Motor neuron (in vitro differentiated cells): ENCODE measurements around the gene LGALS9B. TPM values are rescaled to one million over a fixed set of nuclear protein-coding genes. Genes with fewer than 3 reads are reported as not detected.
"Not testable (repeated sequence)": the region's sequence is repeated elsewhere in the genome, so short reads cannot be mapped to it uniquely, and the experiment has no call there.

Experiments used
- ATAC-seq, 8 experiments: fragments of 200-7000 bp; cut with Tn5 transposase; replicated peaks in 6 of 8; 2 replicates each; pipeline ENCODE4 v1.8.0; 2021; ENCODE audit warnings: mild to moderate bottlenecking in 8 of 8, moderate library complexity in 8 of 8
- H3K27ac ChIP-seq, 2 donors: fragments of 250-450 bp; sonication (Bioruptor Pico); 2 replicates each; pipeline ENCODE4 v1.9.0; 2021; ENCODE audit warnings: antibody characterized with exemption in 2 of 2, mild to moderate bottlenecking in 2 of 2, moderate library complexity in 1 of 2
- H3K4me1 ChIP-seq, 2 donors: fragments of 250-450 bp; sonication (Bioruptor Pico); replicated peaks in 1 of 2; 2 replicates each; pipeline ENCODE4 v1.6.1; 2021; ENCODE audit warnings: antibody characterized with exemption in 2 of 2, mild to moderate bottlenecking in 2 of 2, moderate library complexity in 1 of 2
- H3K4me3 ChIP-seq, 5 donors: fragments of 250-450 bp; sonication (Bioruptor Pico); 2 replicates each; pipeline ENCODE4 v1.9.0; 2021; ENCODE audit warnings: antibody characterized with exemption in 5 of 5, mild to moderate bottlenecking in 5 of 5, moderate library complexity in 4 of 5
- WGBS, 10 experiments: fragments of 450-650 bp; shearing (Covaris generic); methylation state at CpG; one replicate each; pipeline ENCODE4 v1.0.0; 2022; 5-methylcytosine and 5-hydroxymethylcytosine counted together
- in situ Hi-C, 9 experiments: fragments of 400-800 bp; cut with MboI; loops; one replicate each; pipeline ENCODE4 v1.15.0; 2021; ENCODE audit warnings: low sequenced_read_pairs in 9 of 9, low pct_unique_long_range_greater_than_20kb in 2 of 9; ENCODE audit not compliant: unreplicated experiment in 9 of 9
- total RNA-seq, 8 experiments: library from RNA; unstranded; fragments of 300-600 nt; gene quantifications; 2 replicates each; pipeline versions ENCODE4 v1.2.3 to v1.2.4, GENCODE V29; 2022

LGALS9B gene
- total RNA-seq, 8 experiments from 2014 or later: 1.3 TPM; not detected in 7

GRCh38 chr17:20492099-20492498 is 24.8 kb upstream of the LGALS9B start:
- H3K4me1 ChIP-seq, ATAC-seq, H3K27ac ChIP-seq, in situ Hi-C loops, H3K4me3 ChIP-seq: not testable (repeated sequence)
- no CpG with 5 or more reads among the region's 6 CpGs for WGBS, 10 experiments

- 40 to 100% methylated on average over 1 of the region's 6 CpGs; no CpG with 5 or more reads in 8 of the 10 experiments for WGBS, 10 experiments
- in situ Hi-C loops, H3K4me1 ChIP-seq, H3K4me3 ChIP-seq, H3K27ac ChIP-seq: not testable (repeated sequence)
- peak in 7 of 8 experiments; percentile 45 to 99 (median 78) for ATAC-seq
These were observed 17.6 kb upstream of the LGALS9B start for GRCh38 chr17:20484930-20485329.

- H3K27ac ChIP-seq, in situ Hi-C loops, H3K4me3 ChIP-seq, H3K4me1 ChIP-seq: not testable (repeated sequence)
- 0 to 100% (median 0%) methylated on average over 1 to 3 of the region's 8 CpGs; no CpG with 5 or more reads in 5 of the 10 experiments for WGBS, 10 experiments
- ATAC-seq: peak in 6 of 8 experiments; percentile 73 to 91 (median 80)
These were observed 12.7 kb upstream of the LGALS9B start for GRCh38 chr17:20479889-20480591.

- H3K27ac ChIP-seq, H3K4me1 ChIP-seq, in situ Hi-C loops, H3K4me3 ChIP-seq: not testable (repeated sequence)
- no CpG with 5 or more reads among the region's 4 CpGs for WGBS, 10 experiments
- peak in 1 of 8 experiments; percentile 67 for ATAC-seq
These were observed 10.2 kb upstream of the LGALS9B start for GRCh38 chr17:20477398-20478071.

GRCh38 chr17:20475137-20475831 is 7.9 kb upstream of the LGALS9B start:
- WGBS, 10 experiments: no CpG with 5 or more reads among the region's 8 CpGs
- in situ Hi-C loops: not testable (repeated sequence)

GRCh38 chr17:20474081-20474480 is 6.7 kb upstream of the LGALS9B start:
- H3K27ac ChIP-seq, H3K4me1 ChIP-seq, in situ Hi-C loops, ATAC-seq, H3K4me3 ChIP-seq: not testable (repeated sequence)

More at GRCh38 chr17:20475137-20475831, 7.9 kb upstream of the LGALS9B start:
- not testable (repeated sequence) for H3K27ac ChIP-seq, H3K4me3 ChIP-seq, H3K4me1 ChIP-seq
- ATAC-seq: peak in 1 of 8 experiments; percentile 17

DNA sequence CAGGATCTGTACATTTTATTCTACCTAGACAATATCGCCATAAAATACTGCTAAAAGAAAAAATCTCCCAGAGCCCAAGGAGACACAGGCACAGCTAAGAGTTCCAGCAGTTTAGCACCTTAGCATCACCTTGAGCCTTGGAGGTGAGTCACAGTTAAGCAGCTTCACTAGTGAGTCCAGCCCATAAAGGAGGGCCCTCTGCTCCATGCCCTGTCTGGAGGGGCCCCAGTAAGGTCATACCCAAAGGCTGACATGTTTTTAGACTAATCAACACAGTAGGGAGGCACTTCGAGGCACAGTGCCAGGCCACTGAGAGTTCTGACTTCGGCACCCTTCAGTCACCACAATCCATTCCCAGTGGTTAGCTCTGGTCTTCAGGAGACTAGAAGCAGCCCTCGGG is 2.6 kb upstream of the LGALS9B start:
- H3K4me1 ChIP-seq, H3K27ac ChIP-seq, H3K4me3 ChIP-seq, in situ Hi-C loops, ATAC-seq: not testable (repeated sequence)
- WGBS, 10 experiments: no CpG with 5 or more reads among the region's 4 CpGs

GRCh38 chr17:20469107-20469506 is 1.8 kb upstream of the LGALS9B start:
- H3K27ac ChIP-seq, H3K4me1 ChIP-seq, H3K4me3 ChIP-seq, in situ Hi-C loops: not testable (repeated sequence)
- ATAC-seq: peak in 3 of 8 experiments; percentile 23 to 67 (median 45)
- no CpG with 5 or more reads among the region's 4 CpGs for WGBS, 10 experiments

- ATAC-seq, H3K27ac ChIP-seq, H3K4me1 ChIP-seq, in situ Hi-C loops, H3K4me3 ChIP-seq: not testable (repeated sequence)
- WGBS, 10 experiments: no CpG with 5 or more reads among the region's 5 CpGs
These were observed 340 bp downstream of the LGALS9B start for GRCh38 chr17:20466999-20467398.

- H3K27ac ChIP-seq, in situ Hi-C loops, H3K4me3 ChIP-seq, H3K4me1 ChIP-seq, ATAC-seq: not testable (repeated sequence)
- WGBS, 10 experiments: no CpG with 5 or more reads among the region's 5 CpGs
These were observed 786 bp downstream of the LGALS9B start for GRCh38 chr17:20466553-20466952.

GRCh38 chr17:20465535-20465934 is 1.8 kb downstream of the LGALS9B start:
- ATAC-seq, H3K4me3 ChIP-seq, H3K27ac ChIP-seq, in situ Hi-C loops, H3K4me1 ChIP-seq: not testable (repeated sequence)
- no CpG with 5 or more reads among the region's 12 CpGs for WGBS, 10 experiments

- H3K4me3 ChIP-seq, H3K4me1 ChIP-seq, ATAC-seq, in situ Hi-C loops, H3K27ac ChIP-seq: not testable (repeated sequence)
- no CpG with 5 or more reads among the region's 9 CpGs for WGBS, 10 experiments
These were observed 2.4 kb downstream of the LGALS9B start for GRCh38 chr17:20464854-20465414.

- H3K27ac ChIP-seq, H3K4me1 ChIP-seq, H3K4me3 ChIP-seq, in situ Hi-C loops: not testable (repeated sequence)
- peak in 2 of 8 experiments; percentile 59 to 90 for ATAC-seq
- no CpG with 5 or more reads among the region's 3 CpGs for WGBS, 10 experiments
These were observed 5.2 kb downstream of the LGALS9B start for GRCh38 chr17:20462158-20462557.
